ENCODE data around the gene HPSE. TPM values are rescaled to one million over a fixed set of nuclear protein-coding genes. Genes with fewer than 3 reads are reported as not detected.

The HPSE gene
- total and polyA plus RNA-seq, 9 of the 15 experiments (the other 6 are each of a cell fraction or from before 2014, with no cell fraction given) = 0.01 to 0.42 (median 0.14) TPM; not detected in 1

DNA sequence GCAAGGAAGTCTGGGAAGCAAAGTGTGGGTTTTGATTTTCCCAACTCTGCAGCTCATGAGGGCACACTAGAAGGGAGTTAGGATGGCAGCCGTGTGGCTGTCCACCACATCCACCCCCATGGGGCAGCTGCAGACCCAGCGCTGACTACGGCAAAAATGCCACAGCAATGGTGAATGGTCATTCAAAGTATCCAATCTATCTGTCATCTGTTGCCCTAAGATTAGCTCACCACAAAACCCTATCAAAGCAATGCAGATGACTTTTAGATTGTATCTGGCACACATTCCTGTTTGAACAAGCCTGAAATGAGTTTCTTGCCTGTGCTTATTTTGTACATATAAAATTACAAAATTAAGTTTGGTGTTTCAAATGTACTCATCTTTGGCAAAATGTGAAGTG is 29.7 kb upstream of the HPSE start (continued):
- TF ChIP-seq, protein P1, sequence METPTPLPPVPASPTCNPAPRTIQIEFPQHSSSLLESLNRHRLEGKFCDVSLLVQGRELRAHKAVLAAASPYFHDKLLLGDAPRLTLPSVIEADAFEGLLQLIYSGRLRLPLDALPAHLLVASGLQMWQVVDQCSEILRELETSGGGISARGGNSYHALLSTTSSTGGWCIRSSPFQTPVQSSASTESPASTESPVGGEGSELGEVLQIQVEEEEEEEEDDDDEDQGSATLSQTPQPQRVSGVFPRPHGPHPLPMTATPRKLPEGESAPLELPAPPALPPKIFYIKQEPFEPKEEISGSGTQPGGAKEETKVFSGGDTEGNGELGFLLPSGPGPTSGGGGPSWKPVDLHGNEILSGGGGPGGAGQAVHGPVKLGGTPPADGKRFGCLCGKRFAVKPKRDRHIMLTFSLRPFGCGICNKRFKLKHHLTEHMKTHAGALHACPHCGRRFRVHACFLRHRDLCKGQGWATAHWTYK (CRISPR knock-in tag; IDR thresholded peaks at IDR 0.05) = peak; percentile 58; the same call in 1 of the 2 replicates
- TF ChIP-seq ZNF707 (CRISPR knock-in tag; conservative IDR thresholded peaks at IDR 0.05) (no peak), TCF7 (IDR thresholded peaks at IDR 0.05; ENCODE audit: borderline replicate concordance) (no peak), ESRRB (CRISPR knock-in tag; IDR thresholded peaks at IDR 0.05; ENCODE audit: borderline replicate concordance) (no peak), HEY1 (CRISPR knock-in tag; IDR thresholded peaks at IDR 0.05; ENCODE audit: borderline replicate concordance) (peak; percentile 83; the same call in 1 of the 2 replicates), MEF2D (tag; conservative IDR thresholded peaks at IDR 0.05; ENCODE audit: low read depth) (peak; percentile 43; the same call in 1 of the 2 replicates), HMG20A (CRISPR knock-in tag; conservative IDR thresholded peaks at IDR 0.05) (peak; percentile 26; the same call in 1 of the 2 replicates), ZBED1 (IDR thresholded peaks at IDR 0.05) (0 out of 2 replicates have a peak, but pooled peaks have one; percentile 55), ARID1B (IDR thresholded peaks at IDR 0.05) (peak; percentile 93), SMARCA4 (IDR thresholded peaks at IDR 0.05) (peak; percentile 76; the same call in 1 of the 2 replicates), ZSCAN32 (CRISPR knock-in tag; IDR thresholded peaks at IDR 0.05) (no peak), MEIS2 (IDR thresholded peaks at IDR 0.05; ENCODE audit: partially characterized antibody) (peak; percentile 90), BDP1 (IDR thresholded peaks at IDR 0.05; ENCODE audit: insufficient read depth, insufficient read length) (no peak), CBFA2T3 (IDR thresholded peaks at IDR 0.05) (peak; percentile 83)
- TF ChIP-seq, protein P2, sequence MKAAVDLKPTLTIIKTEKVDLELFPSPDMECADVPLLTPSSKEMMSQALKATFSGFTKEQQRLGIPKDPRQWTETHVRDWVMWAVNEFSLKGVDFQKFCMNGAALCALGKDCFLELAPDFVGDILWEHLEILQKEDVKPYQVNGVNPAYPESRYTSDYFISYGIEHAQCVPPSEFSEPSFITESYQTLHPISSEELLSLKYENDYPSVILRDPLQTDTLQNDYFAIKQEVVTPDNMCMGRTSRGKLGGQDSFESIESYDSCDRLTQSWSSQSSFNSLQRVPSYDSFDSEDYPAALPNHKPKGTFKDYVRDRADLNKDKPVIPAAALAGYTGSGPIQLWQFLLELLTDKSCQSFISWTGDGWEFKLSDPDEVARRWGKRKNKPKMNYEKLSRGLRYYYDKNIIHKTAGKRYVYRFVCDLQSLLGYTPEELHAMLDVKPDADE (conservative IDR thresholded peaks at IDR 0.05; ENCODE audit: control insufficient read depth, low read depth, low read length) = no peak
- TF ChIP-seq, protein P3, sequence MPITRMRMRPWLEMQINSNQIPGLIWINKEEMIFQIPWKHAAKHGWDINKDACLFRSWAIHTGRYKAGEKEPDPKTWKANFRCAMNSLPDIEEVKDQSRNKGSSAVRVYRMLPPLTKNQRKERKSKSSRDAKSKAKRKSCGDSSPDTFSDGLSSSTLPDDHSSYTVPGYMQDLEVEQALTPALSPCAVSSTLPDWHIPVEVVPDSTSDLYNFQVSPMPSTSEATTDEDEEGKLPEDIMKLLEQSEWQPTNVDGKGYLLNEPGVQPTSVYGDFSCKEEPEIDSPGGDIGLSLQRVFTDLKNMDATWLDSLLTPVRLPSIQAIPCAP (CRISPR knock-in tag; IDR thresholded peaks at IDR 0.05; ENCODE audit: borderline replicate concordance) = no peak
- TF ChIP-seq, protein P4, sequence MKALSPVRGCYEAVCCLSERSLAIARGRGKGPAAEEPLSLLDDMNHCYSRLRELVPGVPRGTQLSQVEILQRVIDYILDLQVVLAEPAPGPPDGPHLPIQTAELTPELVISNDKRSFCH (CRISPR knock-in tag; IDR thresholded peaks at IDR 0.05) = no peak
- TF ChIP-seq, protein P4 (tag; IDR thresholded peaks at IDR 0.05) = 0 out of 2 replicates have a peak, but pooled peaks have one; percentile 28
- TF ChIP-seq, protein P5, sequence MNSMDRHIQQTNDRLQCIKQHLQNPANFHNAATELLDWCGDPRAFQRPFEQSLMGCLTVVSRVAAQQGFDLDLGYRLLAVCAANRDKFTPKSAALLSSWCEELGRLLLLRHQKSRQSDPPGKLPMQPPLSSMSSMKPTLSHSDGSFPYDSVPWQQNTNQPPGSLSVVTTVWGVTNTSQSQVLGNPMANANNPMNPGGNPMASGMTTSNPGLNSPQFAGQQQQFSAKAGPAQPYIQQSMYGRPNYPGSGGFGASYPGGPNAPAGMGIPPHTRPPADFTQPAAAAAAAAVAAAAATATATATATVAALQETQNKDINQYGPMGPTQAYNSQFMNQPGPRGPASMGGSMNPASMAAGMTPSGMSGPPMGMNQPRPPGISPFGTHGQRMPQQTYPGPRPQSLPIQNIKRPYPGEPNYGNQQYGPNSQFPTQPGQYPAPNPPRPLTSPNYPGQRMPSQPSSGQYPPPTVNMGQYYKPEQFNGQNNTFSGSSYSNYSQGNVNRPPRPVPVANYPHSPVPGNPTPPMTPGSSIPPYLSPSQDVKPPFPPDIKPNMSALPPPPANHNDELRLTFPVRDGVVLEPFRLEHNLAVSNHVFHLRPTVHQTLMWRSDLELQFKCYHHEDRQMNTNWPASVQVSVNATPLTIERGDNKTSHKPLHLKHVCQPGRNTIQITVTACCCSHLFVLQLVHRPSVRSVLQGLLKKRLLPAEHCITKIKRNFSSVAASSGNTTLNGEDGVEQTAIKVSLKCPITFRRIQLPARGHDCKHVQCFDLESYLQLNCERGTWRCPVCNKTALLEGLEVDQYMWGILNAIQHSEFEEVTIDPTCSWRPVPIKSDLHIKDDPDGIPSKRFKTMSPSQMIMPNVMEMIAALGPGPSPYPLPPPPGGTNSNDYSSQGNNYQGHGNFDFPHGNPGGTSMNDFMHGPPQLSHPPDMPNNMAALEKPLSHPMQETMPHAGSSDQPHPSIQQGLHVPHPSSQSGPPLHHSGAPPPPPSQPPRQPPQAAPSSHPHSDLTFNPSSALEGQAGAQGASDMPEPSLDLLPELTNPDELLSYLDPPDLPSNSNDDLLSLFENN (IDR thresholded peaks at IDR 0.05; ENCODE audit: low read depth in 2 of 2, low read length in 2 of 2) = peak in 1 of 2 experiments; percentile 65; a peak in 1 of 4 replicates
- TF ChIP-seq, protein P6, sequence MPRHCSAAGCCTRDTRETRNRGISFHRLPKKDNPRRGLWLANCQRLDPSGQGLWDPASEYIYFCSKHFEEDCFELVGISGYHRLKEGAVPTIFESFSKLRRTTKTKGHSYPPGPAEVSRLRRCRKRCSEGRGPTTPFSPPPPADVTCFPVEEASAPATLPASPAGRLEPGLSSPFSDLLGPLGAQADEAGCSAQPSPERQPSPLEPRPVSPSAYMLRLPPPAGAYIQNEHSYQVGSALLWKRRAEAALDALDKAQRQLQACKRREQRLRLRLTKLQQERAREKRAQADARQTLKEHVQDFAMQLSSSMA (CRISPR knock-in tag; IDR thresholded peaks at IDR 0.05) = no peak
- TF ChIP-seq, protein P7, sequence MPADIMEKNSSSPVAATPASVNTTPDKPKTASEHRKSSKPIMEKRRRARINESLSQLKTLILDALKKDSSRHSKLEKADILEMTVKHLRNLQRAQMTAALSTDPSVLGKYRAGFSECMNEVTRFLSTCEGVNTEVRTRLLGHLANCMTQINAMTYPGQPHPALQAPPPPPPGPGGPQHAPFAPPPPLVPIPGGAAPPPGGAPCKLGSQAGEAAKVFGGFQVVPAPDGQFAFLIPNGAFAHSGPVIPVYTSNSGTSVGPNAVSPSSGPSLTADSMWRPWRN (IDR thresholded peaks at IDR 0.05; ENCODE audit: low read depth) = peak; percentile 85

Data from K562 (cell line).